Trophoblast cell (in vitro differentiated cells and primary cell): ENCODE measurements around the gene SSNA1.

Experiments used
- DNase-seq, 2 donors: peaks; one replicate each; pipeline ENCODE4 v3.0.0-alpha.2; 2016
- H2AFZ ChIP-seq: 2 replicates; pipeline ENCODE4 v1.6.1; 2013; ENCODE audit warnings: low read length, moderate library complexity, mild to moderate bottlenecking; ENCODE audit not compliant: insufficient read depth, poor library complexity
- H2AK5ac ChIP-seq: 2 replicates; pipeline ENCODE4 v1.6.1; 2013; ENCODE audit warnings: mild to moderate bottlenecking, low read length
- H2BK120ac ChIP-seq: 2 replicates; pipeline ENCODE4 v1.6.1; 2013; ENCODE audit warnings: low read length, mild to moderate bottlenecking, moderate library complexity; ENCODE audit not compliant: insufficient read depth, poor library complexity
- H2BK12ac ChIP-seq: 2 replicates; pipeline ENCODE4 v1.6.1; 2013; ENCODE audit warnings: mild to moderate bottlenecking, low read length, moderate library complexity
- H2BK5ac ChIP-seq: 2 replicates; pipeline ENCODE4 v1.6.1; 2013; ENCODE audit warnings: low read length, low read depth, moderate library complexity, mild to moderate bottlenecking; ENCODE audit not compliant: poor library complexity
- H3K14ac ChIP-seq: 2 replicates; pipeline ENCODE4 v1.6.1; 2013; ENCODE audit warnings: mild to moderate bottlenecking, low read length
- H3K18ac ChIP-seq: 2 replicates; pipeline ENCODE4 v1.6.1; 2013; ENCODE audit warnings: mild to moderate bottlenecking, low read length
- H3K23ac ChIP-seq: 2 replicates; pipeline ENCODE4 v1.6.1; 2013; ENCODE audit warnings: low read length
- H3K27ac ChIP-seq: 2 replicates; pipeline ENCODE4 v1.5.1; 2013; ENCODE audit warnings: low read depth, mild to moderate bottlenecking, inconsistent platforms, low read length, moderate library complexity
- H3K27me3 ChIP-seq: 2 replicates; pipeline ENCODE4 v1.6.1; 2013; ENCODE audit warnings: inconsistent platforms, mild to moderate bottlenecking, low read length, moderate library complexity; ENCODE audit not compliant: insufficient read depth
- H3K36me3 ChIP-seq, 2 experiments: 1 replicate in 1 of 2; 2 replicates in 1 of 2; pipeline ENCODE4 v1.6.1; 2013; ENCODE audit warnings: low read length in 2 of 2, mild to moderate bottlenecking in 2 of 2, moderate library complexity in 1 of 2; ENCODE audit not compliant: insufficient read depth in 2 of 2, control insufficient read depth in 1 of 2
- H3K4ac ChIP-seq: 2 replicates; pipeline ENCODE4 v1.6.1; 2013; ENCODE audit warnings: low read depth, mild to moderate bottlenecking, low read length, moderate library complexity
- H3K4me1 ChIP-seq, 2 experiments: 1 replicate in 1 of 2; 2 replicates in 1 of 2; pipeline ENCODE4 v1.6.1; 2013; ENCODE audit warnings: low read length in 2 of 2, mild to moderate bottlenecking in 2 of 2, moderate library complexity in 1 of 2; ENCODE audit not compliant: insufficient read depth in 2 of 2, control insufficient read depth in 1 of 2
- H3K4me2 ChIP-seq: 2 replicates; pipeline ENCODE4 v1.6.1; 2013; ENCODE audit warnings: inconsistent platforms, mild to moderate bottlenecking, low read length, moderate library complexity
- H3K4me3 ChIP-seq: 2 replicates; pipeline ENCODE4 v1.5.1; 2013; ENCODE audit warnings: mild to moderate bottlenecking, low read depth, low read length, inconsistent platforms
- H3K79me1 ChIP-seq: one replicate; pipeline ENCODE4 v1.6.1; 2013; ENCODE audit warnings: low read length
- H3K79me2 ChIP-seq: 2 replicates; pipeline ENCODE4 v1.6.1; 2013; ENCODE audit warnings: low read length, mild to moderate bottlenecking; ENCODE audit not compliant: control insufficient read depth, insufficient read depth, poor library complexity
- H3K9ac ChIP-seq: 2 replicates; pipeline ENCODE4 v1.6.1; 2013; ENCODE audit warnings: mild to moderate bottlenecking, low read length
- H3K9me3 ChIP-seq: 2 replicates; pipeline ENCODE4 v1.6.1; 2013; ENCODE audit warnings: low read depth, mild to moderate bottlenecking, control low read depth, inconsistent platforms, low read length; ENCODE audit not compliant: insufficient read depth
- H4K12ac ChIP-seq: 2 replicates; pipeline ENCODE4 v1.6.1; 2013; ENCODE audit warnings: low read depth, mild to moderate bottlenecking, low read length, moderate library complexity
- H4K8ac ChIP-seq: 2 replicates; pipeline ENCODE4 v1.6.1; 2013; ENCODE audit warnings: low read depth, mild to moderate bottlenecking, low read length, moderate library complexity
- H4K91ac ChIP-seq: one replicate; pipeline ENCODE4 v1.6.1; 2013; ENCODE audit warnings: low read depth, mild to moderate bottlenecking, low read length, moderate library complexity
- WGBS: extraction: QIAGEN DNeasy Blood & Tissue Kit; methylation state at CpG from one replicate; pipeline ENCODE4 v1.1.7; 2013; ENCODE audit warnings: missing lambda C conversion rate; ENCODE audit not compliant: insufficient read length, insufficient coverage; ENCODE audit errors: extremely low coverage; 5-methylcytosine and 5-hydroxymethylcytosine counted together

The SSNA1 gene

DNA sequence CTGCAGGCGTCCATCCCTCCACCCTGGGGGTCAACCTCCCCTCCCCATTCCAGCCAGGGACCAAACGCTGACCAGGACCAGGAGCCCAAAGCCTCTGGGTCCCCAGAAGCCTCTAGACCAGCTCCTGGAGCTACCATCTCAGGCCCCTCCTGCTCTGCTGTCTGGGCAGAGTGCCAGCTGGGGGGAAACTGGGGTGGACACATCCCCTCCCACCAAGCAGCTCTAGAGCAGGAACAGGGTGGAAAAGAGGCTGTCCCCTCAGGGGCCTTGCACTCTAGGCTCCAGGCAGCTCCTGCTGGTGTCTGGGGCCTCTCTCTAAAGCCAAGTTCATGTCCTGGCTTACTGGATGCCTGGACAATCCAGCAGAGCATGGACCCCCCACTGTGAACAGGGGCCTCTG is 4.4 kb downstream of the SSNA1 start:
- no peak overlapping the region for H2AK5ac ChIP-seq
- no CpG with 5 or more reads among the region's 2 CpGs for WGBS
- H3K4me2 ChIP-seq, result no peak overlapping the region
- no peak overlapping the region for H3K4ac ChIP-seq
- H2BK120ac ChIP-seq, result no peak overlapping the region
- no peaks in the 10 kb centered on the region for H3K9me3 ChIP-seq
- peaks cover 27 to 31% of the 10 kb centered on the region in 2 experiments for H3K36me3 ChIP-seq
- peaks cover 9 to 15% of the 10 kb centered on the region in 2 experiments for H3K4me1 ChIP-seq
- no peaks in the 10 kb centered on the region for H3K27me3 ChIP-seq
- H3K79me1 ChIP-seq, result peaks cover 5% of the 10 kb centered on the region
- no peak overlapping the region for H4K91ac ChIP-seq
- H3K9ac ChIP-seq, result no peak overlapping the region
- no peak overlapping the region for H3K14ac ChIP-seq
- H3K18ac ChIP-seq, result no peak overlapping the region
- H4K12ac ChIP-seq, result no peak overlapping the region
- H3K23ac ChIP-seq, result no peak overlapping the region
- no peak overlapping the region for H2AFZ ChIP-seq
- H3K79me2 ChIP-seq, result peaks cover 8% of the 10 kb centered on the region
- no peak overlapping the region for H4K8ac ChIP-seq
- no peak overlapping the region for H3K27ac ChIP-seq
- no peak overlapping the region for H2BK5ac ChIP-seq
- no peak overlapping the region for H3K4me3 ChIP-seq
- DNase-seq, result no peak
- no peak overlapping the region for H2BK12ac ChIP-seq

DNA sequence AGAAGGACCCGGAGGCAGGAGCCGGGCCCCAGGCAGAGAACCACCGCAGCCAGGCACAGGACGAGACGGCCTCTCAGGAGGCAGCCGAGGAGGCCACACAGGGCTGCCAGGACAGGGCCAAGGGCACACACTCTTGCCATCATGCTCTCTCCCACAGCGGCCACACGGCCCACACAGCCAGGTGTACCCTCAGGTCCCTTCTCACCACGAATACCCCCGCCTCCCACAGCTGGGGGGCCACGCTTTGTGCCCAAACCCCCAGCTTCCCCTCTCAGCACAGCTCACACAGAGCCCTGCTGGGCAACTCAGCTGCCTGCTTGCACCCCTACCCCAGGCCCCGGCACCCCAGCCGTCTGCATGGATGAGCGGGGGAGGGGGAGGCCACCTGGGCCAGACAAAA is 5.3 kb downstream of the SSNA1 start:
- no peak for DNase-seq
- Histone ChIP-seq H4K12ac (no peak overlapping the region), H3K18ac (no peak overlapping the region), H4K91ac (no peak overlapping the region), H3K4me2 (no peak overlapping the region), H3K79me2 (peaks cover 2% of the 10 kb centered on the region), H3K14ac (no peak overlapping the region), H3K36me3 (peaks cover 27 to 31% of the 10 kb centered on the region in 2 experiments), H3K27me3 (no peaks in the 10 kb centered on the region), H2AK5ac (no peak overlapping the region), H3K9ac (no peak overlapping the region), H3K23ac (no peak overlapping the region), H2BK5ac (no peak overlapping the region), H2BK120ac (no peak overlapping the region), H3K4ac (no peak overlapping the region), H2BK12ac (no peak overlapping the region), H4K8ac (no peak overlapping the region), H2AFZ (no peak overlapping the region), H3K4me3 (no peak overlapping the region), H3K4me1 (peaks cover 15 to 23% of the 10 kb centered on the region in 2 experiments), H3K79me1 (no peaks in the 10 kb centered on the region), H3K9me3 (no peaks in the 10 kb centered on the region), H3K27ac (no peak overlapping the region)
- no CpG with 5 or more reads among the region's 14 CpGs for WGBS

DNA sequence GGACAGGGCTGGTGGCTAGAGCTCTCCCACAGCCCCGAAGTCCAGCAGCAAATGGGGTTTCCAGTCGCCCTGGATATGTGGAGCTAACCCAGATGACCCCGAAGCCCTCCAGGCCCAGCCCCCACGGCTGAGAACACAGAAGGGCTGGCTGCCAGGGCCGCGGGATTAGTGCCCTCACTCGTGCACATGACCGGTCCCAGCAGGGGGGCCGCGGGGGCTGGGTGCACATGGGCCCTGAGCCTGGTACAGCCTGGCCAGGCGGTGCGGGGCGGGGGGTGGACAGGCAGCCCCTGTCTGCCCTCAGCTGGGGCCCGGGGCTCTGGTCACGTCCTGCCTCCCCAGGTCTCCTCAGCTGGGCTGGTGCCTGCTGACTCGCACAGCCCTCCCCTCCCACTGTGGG is 5.9 kb downstream of the SSNA1 start:
- Histone ChIP-seq H2BK120ac (no peak overlapping the region), H3K23ac (no peak overlapping the region), H3K79me2 (peaks cover 2% of the 10 kb centered on the region), H3K4me1 (peaks cover 14 to 27% of the 10 kb centered on the region in 2 experiments), H3K79me1 (no peaks in the 10 kb centered on the region), H3K27me3 (no peaks in the 10 kb centered on the region), H3K4me2 (no peak overlapping the region), H3K4me3 (no peak overlapping the region), H3K9ac (no peak overlapping the region), H4K12ac (no peak overlapping the region), H3K4ac (no peak overlapping the region), H2BK12ac (no peak overlapping the region), H3K9me3 (no peaks in the 10 kb centered on the region), H4K91ac (no peak overlapping the region), H3K14ac (no peak overlapping the region), H3K18ac (no peak overlapping the region), H4K8ac (no peak overlapping the region), H3K36me3 (peaks cover 27 to 31% of the 10 kb centered on the region in 2 experiments), H3K27ac (no peak overlapping the region), H2AFZ (no peak overlapping the region), H2BK5ac (no peak overlapping the region), H2AK5ac (no peak overlapping the region)
- WGBS, result no CpG with 5 or more reads among the region's 16 CpGs
- no peak for DNase-seq

DNA sequence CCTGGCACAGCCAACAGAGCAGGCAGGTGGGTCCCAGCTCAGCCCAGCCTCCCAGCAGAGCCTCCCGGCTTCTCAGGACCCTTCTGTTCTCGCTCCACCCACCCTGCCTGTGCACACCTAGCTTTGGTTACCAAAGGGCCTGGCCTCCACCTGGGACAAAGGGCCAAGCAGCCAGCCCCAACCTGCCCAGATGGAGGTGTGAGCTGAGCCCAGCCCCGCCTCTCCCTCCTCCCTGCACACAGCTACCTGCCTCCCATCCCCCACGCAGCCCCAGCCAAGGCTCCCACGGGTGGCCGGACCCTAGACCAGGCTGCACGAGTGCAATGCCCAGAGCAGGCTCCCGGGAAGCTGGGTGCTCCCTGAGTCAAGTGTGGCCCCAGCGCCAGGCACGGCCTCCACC is 6.4 kb downstream of the SSNA1 start:
- Histone ChIP-seq H3K79me1 (no peaks in the 10 kb centered on the region), H3K14ac (no peak overlapping the region)

More for the DNA sequence above, 6.4 kb downstream of the SSNA1 start:
- Histone ChIP-seq H3K9ac (no peak overlapping the region), H3K36me3 (peaks cover 24 to 28% of the 10 kb centered on the region in 2 experiments), H3K27me3 (no peaks in the 10 kb centered on the region), H3K79me2 (no peaks in the 10 kb centered on the region), H3K4me1 (peaks cover 9 to 25% of the 10 kb centered on the region in 2 experiments), H4K8ac (no peak overlapping the region), H3K4ac (no peak overlapping the region), H2AK5ac (no peak overlapping the region), H3K23ac (no peak overlapping the region), H3K4me2 (no peak overlapping the region), H3K4me3 (no peak overlapping the region), H4K12ac (no peak overlapping the region), H2AFZ (no peak overlapping the region), H3K9me3 (no peaks in the 10 kb centered on the region), H2BK12ac (no peak overlapping the region), H2BK5ac (no peak overlapping the region), H3K27ac (no peak overlapping the region), H4K91ac (no peak overlapping the region), H3K18ac (no peak overlapping the region), H2BK120ac (no peak overlapping the region)
- WGBS, result no CpG with 5 or more reads among the region's 10 CpGs
- no peak for DNase-seq
